AG09319 (cell line): ENCODE measurements around the gene TECPR1.

ENCODE experiments used
- DNase-seq: peaks from one replicate; pipeline ENCODE4 v3.0.0-alpha.2; 2010; ENCODE audit warnings: low read depth; ENCODE audit errors: extremely low read depth
- CTCF ChIP-seq: IDR thresholded peaks from 2 replicates; pipeline ENCODE4 v1.5.1; 2011; ENCODE audit warnings: low read depth, mild to moderate bottlenecking, inconsistent platforms, low read length, moderate library complexity

The TECPR1 gene

GRCh38 chr7:98204670-98205069 lies 47.4 kb downstream of the TECPR1 start:
- DNase-seq, result no peak
- TF ChIP-seq CTCF, result no peak

GRCh38 chr7:98203964-98204605 lies 47.9 kb downstream of the TECPR1 start:
- DNase-seq, result no peak
- no peak for TF ChIP-seq CTCF

- no peak for DNase-seq
- no peak for TF ChIP-seq CTCF
Observed at GRCh38 chr7:98203261-98203963, 48.6 kb downstream of the TECPR1 start.

GRCh38 chr7:98202367-98203195 lies 49.5 kb downstream of the TECPR1 start:
- no peak for DNase-seq
- no peak for TF ChIP-seq CTCF

- TF ChIP-seq CTCF, result no peak
Observed at GRCh38 chr7:98200364-98200763, 51.7 kb downstream of the TECPR1 start.

GRCh38 chr7:98199131-98199530 lies 52.9 kb downstream of the TECPR1 start:
- no peak for DNase-seq

More at GRCh38 chr7:98200364-98200763, 51.7 kb downstream of the TECPR1 start:
- no peak for DNase-seq

More at GRCh38 chr7:98199131-98199530, 52.9 kb downstream of the TECPR1 start:
- no peak for TF ChIP-seq CTCF
